ENCODE data around the gene COPS4.
"Not testable (repeated sequence)": the region's sequence is repeated elsewhere in the genome, so short reads cannot be mapped to it uniquely, and the experiment has no call there.

Gene COPS4

GRCh38 chr4:83024233-83024632, 10.8 kb upstream of the COPS4 start:
- DNase-seq = no peak

- no peak for DNase-seq
Observed at GRCh38 chr4:83025563-83025962, 9.4 kb upstream of the COPS4 start.

GRCh38 chr4:83028976-83029375, 6.0 kb upstream of the COPS4 start:
- no peak for DNase-seq

DNA sequence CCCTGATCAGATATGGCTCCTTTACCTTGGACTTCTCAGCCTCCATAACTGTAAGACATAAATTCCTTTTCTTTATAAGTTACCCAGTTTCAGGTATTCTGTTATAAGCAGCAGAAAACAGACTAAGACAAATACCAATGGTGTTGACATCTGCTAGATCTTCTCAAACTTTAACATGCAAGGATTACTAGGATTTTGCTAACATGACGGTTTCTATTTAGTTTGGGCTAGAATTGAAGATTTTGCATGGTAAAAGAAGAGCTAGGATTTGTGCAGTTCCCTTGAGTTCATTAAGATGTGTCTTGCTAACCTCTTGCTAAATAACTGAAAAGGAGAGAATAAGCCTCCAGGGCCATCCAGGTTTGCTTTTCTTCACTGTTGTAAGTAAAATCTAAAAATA, 5.3 kb upstream of the COPS4 start:
- no peak for DNase-seq

DNA sequence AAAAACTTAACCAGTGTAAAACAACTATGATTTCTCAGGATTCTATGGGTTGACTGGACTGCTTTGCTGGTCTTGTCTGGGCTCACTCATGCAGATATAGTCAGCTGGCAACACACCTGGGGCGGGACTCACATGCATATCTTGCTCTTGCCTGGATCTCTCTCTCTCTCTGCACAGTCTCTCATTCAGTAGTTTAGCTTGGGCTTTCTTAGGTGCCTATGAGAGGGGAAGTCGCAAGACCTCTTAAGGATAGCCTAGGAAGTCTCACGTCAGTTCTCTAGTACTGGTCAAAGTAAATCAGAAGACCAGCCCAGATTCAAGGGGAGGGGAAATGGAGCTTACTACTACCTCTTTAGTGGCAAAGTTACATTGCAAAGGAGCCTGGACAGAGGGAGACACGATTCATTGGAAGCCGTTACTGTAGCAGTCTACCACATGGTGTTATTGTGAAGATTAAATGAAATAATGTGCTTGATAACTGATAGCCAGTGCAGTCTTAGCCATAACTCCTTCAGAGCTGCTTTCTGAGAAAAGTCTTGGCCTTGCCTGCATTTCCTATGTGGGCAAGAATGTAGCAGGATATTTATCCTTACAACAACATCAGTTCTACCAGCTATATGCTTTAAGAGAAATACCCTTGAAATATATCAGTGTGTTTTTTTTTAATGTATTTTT, 2.1 kb downstream of the COPS4 start:
- no peak for DNase-seq

DNA sequence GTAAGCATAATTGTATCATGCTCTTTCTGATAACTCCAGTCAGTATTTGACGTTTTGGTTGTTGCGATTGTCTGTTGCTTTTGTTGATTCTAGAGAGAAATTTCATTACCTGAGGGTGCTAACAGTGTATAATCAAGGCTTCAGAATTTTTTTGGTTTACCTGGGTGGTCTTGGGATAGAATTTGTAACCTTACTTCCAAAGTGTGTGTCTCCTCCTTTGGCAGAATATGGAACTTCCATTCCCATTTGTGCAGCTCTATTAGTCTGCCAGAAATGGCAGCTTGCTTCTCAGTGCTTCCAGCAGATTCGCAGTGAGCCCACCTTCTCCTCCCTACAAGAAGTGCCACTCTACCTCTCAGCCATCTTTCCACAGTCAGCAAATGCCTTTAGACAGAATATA, 5.3 kb downstream of the COPS4 start:
- DNase-seq = no peak

GRCh38 chr4:83043157-83043556, 8.2 kb downstream of the COPS4 start:
- DNase-seq = not testable (repeated sequence)

GRCh38 chr4:83043801-83044407, 8.9 kb downstream of the COPS4 start:
- DNase-seq = no peak

- no peak for DNase-seq
Observed at GRCh38 chr4:83046693-83047473, 11.9 kb downstream of the COPS4 start.

DNA sequence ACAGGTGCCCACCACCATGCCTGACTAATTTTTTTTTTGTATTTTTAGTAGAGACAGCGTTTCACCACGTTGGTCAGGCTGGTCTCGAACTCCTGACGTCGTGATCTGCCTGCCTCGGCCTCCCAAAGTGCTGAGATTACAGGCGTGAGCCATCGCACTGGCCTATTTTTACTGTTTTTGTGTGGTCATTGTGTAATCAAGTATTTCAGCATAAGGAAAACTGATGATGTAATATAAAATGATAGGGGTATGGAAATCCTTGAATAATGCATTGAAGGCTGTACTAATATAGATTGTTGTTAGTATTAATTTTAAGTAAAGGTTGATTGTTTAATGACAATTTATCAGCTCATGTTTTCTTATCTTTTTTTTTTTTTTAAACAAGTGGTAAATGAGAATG, 13.8 kb downstream of the COPS4 start:
- not testable (repeated sequence) for DNase-seq

GRCh38 chr4:83054928-83055327, 19.9 kb downstream of the COPS4 start:
- DNase-seq = no peak

DNA sequence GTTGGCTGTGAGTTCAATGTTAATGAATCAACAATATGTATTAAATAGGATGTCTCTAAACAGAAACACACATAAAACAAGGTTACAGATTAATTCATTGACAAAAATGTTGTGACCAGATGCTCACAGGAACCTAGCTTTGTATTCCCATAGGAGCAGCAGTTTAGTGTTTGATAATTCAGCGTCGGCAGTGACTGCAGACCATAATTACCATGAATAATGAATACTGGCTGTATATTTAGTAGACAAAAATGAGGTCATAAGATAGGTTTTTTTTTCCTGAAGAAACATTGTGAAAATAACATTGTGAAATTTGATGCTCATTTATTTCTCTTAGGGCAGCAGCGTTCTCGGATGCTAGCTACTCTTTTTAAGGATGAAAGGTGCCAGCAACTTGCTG, 27.8 kb downstream of the COPS4 start:
- no peak for DNase-seq

DNA sequence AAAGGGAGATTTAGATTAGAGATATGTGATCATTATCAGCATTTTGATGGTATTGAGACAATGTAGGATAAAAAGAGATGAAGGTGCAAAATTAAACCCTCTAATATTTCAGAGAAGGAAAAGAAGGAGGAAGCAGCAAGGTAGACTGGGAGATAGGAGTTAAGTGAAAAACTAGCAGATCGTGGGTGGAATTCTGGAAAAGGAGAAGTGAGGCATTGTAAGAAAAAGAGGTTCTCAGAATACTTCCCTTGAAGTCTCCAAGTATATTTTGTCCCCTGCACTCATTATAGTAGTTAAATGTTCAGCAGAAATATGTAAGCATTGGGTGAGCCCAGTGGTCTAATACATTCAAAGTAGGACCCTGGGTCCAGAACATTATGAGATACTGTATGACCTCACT, 30.3 kb downstream of the COPS4 start:
- no peak for DNase-seq

DNA sequence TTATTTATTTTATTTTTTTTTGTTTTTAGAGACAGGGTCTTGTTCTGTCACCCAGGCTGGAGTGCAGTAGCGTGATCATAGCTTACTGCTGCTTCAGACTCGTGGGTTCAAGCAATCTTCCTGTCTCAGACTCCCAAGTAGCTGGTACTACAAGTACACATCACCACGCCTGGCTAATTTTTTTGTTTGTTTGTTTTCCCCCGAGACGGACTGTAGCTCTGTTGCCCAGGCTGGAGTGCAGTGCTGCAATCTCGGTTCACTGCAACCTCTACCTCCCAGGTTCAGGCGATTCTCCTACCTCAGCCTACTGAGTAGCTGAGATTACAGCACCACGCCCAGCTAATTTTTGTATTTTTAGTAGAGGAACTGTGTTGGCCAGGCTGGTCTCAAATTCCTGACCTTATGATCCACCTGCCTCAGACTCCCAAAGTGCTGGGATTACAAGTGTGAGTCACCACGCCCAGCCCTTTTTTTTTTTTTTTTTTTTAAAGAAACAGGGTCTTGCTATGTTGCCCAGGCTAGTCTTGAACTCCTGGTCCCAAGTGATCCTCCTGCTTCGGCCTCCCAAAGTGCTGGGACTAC, 32.2 kb downstream of the COPS4 start:
- DNase-seq = no peak

DNA sequence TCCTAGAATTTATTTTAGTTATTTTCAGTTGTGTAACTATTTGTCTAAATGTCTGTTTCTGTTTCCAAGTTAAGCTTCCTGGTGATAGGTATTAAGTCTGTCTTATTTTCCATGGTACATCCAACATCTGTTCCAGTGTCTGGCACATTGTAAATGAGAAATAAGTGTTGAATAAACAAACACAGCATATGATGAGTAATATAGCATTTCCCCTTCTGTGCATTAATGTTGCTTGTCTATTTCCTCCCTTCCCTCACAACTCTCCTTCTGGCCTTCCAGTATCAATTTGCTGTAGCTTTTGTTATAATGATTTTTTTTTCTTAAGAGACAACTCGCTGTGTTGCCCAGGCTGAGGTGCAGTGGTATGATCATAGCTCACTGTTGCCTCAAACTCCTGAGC, 36.1 kb downstream of the COPS4 start:
- no peak for DNase-seq

GRCh38 chr4:83074086-83074704, 39.2 kb downstream of the COPS4 start:
- DNase-seq = peak; percentile 74

- peak; percentile 32 for DNase-seq
Observed at GRCh38 chr4:83074783-83075182, 39.8 kb downstream of the COPS4 start.

- no peak for DNase-seq
Observed at GRCh38 chr4:83075311-83076095, 40.5 kb downstream of the COPS4 start.

DNA sequence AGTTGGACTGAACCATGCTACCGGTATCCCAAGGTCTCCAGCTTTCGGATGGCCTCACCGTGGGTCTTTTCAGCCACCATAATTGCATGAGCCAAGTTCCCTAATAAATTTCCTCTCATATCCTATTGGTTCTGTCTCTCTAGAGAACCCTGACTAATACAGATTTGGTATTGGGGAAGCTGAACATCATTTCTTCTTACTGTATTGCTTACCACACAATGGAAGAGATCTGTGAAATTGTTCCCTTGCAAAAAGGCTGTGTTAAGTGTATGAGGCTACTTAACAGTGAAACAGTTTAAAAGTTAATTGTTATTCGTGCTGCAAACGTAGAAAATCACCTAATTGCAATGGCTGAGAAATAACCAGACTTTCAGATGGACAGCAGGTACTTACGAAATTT, 45.6 kb downstream of the COPS4 start:
- DNase-seq = no peak

- no peak for DNase-seq
Observed at GRCh38 chr4:83082777-83083176, 47.8 kb downstream of the COPS4 start.

GRCh38 chr4:83083925-83084475, 49.0 kb downstream of the COPS4 start:
- DNase-seq = peak; percentile 57

DNA sequence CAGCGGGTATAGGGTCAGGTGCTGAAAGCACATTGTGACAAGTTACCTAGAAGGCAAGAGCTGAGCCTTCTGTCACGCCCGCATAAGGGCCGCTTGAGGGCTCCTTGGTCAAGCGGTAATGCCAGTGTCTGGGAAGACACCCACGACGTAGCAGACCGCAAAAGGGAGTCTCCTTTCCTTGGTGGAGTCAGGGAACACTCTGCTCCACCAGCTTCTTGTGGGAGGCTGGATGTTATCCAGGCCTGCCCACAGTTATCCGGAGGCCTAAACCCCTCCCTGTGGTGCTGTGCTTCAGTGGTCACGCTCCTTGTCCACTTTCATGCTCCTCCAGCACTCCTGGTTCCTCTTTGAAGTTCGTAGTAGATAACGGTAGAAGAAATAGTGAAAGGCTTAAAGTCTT, 50.0 kb downstream of the COPS4 start:
- not testable (repeated sequence) for DNase-seq
